NCI-H1092 (cell line): ENCODE data around the gene SCT.

Source experiments
- DNase-seq: peaks from one replicate; lab custom pipeline; 2025; lab: John Stamatoyannopoulos, UW

Gene SCT

DNA sequence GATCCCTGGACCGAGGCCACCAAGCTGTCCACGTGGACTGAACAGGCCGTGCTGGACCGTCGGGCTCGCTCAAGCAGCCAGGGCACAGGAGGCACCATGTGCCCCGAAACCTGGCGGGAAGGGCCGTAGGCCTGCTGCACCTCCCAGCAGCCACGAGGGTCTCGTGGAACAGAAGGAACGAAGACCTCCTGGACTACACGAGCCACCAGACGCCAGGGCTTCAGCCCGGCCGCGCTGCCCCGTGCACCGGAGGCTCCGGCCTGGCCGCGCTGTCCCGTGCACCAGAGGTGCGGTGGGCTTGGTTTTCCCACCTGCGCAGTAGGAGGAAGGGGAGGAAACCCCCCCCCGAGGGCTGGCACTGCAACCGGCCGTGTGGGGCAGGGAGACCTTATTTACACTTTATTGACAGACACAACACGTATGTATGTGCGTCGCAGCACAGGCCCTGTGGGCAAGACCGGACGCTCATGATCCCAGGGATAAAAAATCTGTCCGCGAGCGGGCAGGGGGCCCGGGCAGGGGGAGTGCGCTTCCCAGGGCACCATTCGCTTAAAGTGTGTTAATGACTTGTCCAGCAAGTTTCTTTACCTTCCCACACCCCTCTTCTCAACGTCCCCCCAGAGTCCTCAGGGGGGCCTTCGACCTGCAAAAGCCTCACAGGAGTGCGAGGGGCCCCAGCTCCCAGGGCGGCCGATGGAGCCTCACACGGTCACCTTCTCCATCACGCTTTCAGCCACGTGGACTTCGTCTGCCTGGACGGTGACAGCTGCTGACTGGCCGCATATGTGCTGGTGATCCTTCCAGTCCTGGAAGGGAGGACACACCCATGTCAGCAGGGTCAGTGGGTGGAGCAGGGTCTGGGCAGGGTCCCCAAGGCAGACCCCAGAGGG, 17.1 kb upstream of the SCT start:
- DNase-seq: no peak

- no peak for DNase-seq
These were observed 16.4 kb upstream of the SCT start for GRCh38 chr11:643366-643765.

- DNase-seq: no peak
These were observed 14.9 kb upstream of the SCT start for GRCh38 chr11:641806-642370.

DNA sequence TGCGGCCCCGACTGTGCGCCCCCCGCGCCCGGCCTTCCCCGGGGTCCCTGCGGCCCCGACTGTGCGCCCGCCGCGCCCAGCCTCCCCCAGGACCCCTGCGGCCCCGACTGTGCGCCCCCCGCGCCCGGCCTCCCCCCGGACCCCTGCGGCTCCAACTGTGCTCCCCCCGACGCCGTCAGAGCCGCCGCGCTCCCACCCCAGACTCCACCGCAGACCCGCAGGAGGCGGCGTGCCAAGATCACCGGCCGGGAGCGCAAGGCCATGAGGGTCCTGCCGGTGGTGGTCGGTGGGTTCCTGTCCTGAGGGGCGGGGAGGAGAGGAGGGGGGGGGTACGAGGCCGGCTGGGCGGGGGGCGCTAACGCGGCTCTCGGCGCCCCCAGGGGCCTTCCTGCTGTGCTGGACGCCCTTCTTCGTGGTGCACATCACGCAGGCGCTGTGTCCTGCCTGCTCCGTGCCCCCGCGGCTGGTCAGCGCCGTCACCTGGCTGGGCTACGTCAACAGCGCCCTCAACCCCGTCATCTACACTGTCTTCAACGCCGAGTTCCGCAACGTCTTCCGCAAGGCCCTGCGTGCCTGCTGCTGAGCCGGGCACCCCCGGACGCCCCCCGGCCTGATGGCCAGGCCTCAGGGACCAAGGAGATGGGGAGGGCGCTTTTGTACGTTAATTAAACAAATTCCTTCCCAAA, 13.2 kb upstream of the SCT start:
- no peak for DNase-seq

DNA sequence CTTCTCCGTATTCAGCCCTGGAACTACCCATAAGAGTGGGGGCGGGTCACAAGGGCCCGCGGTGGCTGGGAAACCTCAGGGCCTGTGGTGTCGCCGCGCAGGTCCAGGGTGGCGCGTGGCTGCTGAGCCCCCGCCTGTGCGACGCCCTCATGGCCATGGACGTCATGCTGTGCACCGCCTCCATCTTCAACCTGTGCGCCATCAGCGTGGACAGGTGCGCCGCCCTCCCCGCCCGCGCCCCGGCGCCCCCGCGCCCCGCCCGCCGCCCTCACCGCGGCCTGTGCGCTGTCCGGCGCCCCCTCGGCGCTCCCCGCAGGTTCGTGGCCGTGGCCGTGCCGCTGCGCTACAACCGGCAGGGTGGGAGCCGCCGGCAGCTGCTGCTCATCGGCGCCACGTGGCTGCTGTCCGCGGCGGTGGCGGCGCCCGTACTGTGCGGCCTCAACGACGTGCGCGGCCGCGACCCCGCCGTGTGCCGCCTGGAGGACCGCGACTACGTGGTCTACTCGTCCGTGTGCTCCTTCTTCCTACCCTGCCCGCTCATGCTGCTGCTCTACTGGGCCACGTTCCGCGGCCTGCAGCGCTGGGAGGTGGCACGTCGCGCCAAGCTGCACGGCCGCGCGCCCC, 12.5 kb upstream of the SCT start:
- no peak for DNase-seq

DNA sequence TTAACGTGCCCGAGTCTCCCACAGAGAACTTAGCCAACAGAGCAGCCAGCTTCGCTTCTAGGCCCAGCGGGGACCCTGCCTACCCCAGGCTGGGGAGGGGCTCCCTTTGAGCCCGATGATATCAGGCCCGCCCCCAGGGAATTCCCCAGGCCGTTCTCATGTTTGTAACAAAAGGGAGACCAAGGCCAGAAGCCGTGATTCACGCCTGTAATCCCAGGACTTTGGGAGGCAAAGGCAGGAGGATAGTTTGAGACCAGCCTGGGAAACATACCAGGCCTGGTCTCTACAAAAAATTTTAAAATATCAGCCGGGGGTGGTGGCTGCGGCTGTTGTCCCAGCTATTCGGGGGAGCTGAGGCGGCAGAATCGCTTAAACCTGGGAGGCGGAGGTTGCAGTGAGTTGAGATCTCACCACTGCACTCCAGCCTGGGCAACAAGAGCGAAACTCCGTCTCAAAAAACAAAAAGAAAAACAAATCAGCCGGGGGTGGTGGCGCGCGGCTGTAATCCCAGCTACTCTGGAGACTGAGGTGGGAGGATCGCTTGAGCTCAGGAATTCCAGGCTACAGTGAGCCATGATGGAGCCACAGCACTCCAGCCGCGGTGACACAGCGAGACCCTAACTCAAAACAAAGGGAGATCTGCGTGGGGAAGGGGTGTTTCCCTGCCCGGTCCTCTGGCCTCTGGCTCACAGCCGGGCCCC, 11.8 kb upstream of the SCT start:
- DNase-seq: no peak

GRCh38 chr11:637593-638521, 10.9 kb upstream of the SCT start:
- no peak for DNase-seq

DNA sequence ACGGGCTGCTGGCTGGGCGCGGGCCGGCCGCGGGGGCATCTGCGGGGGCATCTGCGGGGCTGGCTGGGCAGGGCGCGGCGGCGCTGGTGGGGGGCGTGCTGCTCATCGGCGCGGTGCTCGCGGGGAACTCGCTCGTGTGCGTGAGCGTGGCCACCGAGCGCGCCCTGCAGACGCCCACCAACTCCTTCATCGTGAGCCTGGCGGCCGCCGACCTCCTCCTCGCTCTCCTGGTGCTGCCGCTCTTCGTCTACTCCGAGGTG, 10.3 kb upstream of the SCT start:
- DNase-seq: no peak

DNA sequence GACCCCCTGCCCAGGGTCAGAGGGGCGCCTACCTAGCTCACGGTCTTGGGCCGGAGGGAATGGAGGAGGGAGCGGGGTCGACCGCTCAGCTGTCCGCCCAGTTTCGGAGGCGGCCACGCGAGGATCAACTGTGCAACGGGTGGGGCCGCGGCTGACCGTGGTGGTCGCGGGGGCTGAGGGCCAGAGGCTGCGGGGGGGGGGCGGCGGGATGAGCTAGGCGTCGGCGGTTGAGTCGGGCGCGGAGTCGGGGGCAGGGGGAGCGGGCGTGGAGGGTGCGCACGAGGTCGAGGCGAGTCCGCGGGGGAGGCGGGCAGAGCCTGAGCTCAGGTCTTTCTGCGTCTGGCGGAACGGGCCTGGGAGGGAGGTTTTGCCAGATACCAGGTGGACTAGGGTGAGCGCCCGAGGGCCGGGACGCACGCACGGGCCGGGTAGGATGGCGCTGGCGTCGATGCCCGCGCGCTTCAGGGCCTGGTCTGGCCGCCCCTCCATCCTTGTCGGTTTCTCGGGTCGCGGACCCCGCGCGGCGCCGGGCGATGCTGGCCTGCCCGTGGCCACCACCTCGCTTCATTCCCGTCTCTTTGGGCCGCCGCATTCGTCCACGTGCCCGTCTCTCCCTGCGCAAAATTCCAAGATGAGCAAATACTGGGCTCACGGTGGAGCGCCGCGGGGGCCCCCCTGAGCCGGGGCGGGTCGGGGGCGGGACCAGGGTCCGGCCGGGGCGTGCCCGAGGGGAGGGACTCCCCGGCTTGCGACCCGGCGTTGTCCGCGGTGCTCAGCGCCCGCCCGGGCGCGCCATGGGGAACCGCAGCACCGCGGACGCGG, 9.7 kb upstream of the SCT start, which contains the start of gene DRD4:
Gene DRD4 (plus strand): TSS at position 759 of the 822 bp plus-strand sequence. CDS start 36 bp downstream, at position 795.
- DNase-seq: no peak

GRCh38 chr11:635945-636510, 9.0 kb upstream of the SCT start:
- no peak for DNase-seq

DNA sequence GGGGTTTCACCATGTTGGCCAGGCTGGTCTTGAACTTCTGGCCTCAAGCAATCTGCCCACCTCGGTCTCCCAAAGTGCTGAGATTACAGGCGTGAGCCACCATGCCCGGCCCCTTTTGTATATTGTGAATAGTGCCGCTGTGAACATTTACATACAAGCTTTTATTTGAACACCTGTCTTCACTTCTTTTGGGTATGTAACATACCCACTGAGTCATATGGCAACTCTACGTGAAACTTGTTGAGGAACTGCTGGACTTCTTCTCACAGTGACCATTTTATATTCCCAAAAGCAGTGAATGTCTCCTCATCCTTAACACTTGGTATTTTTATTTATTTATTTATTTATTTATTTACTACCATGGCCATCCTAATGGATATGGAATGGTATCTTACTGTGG, 3.9 kb upstream of the SCT start:
- no peak for DNase-seq

- no peak for DNase-seq
These were observed 2.2 kb upstream of the SCT start for GRCh38 chr11:629237-629583.

DNA sequence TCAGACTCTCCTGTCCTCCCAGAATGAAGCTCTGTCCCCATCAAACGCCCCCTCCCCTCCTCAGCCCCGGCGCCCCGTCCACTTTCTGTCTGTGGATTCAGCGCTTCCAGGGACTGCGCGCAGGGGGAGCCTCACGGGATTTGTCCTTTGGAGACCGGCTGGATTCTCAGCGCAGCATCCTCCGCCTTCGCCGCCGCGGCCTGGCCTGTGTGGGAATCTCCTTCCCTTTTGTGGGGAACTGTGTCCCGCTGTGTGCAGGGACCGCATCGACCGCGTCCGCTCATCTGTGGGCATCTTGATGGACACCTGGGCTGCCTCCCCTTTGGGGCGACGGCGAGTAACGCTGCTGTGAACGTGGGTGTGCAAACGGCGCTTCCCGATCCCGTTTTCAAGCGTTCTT, 1.1 kb upstream of the SCT start:
- DNase-seq: no peak

DNA sequence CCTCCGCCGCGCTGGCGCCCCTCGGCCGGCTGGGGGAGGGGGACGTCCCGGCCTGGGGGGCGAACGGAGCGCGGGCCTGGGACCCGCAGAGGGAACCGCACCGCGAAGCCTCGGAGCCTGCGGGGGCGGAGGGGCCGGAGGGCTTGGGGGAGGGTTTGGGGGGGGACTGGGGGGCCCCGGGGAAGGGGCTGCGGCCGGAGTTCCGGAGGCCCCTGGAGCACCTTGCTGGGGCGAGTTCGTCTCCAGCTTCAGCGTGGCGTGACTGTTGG, 261 bp upstream of the SCT start:
- DNase-seq: no peak

DNA sequence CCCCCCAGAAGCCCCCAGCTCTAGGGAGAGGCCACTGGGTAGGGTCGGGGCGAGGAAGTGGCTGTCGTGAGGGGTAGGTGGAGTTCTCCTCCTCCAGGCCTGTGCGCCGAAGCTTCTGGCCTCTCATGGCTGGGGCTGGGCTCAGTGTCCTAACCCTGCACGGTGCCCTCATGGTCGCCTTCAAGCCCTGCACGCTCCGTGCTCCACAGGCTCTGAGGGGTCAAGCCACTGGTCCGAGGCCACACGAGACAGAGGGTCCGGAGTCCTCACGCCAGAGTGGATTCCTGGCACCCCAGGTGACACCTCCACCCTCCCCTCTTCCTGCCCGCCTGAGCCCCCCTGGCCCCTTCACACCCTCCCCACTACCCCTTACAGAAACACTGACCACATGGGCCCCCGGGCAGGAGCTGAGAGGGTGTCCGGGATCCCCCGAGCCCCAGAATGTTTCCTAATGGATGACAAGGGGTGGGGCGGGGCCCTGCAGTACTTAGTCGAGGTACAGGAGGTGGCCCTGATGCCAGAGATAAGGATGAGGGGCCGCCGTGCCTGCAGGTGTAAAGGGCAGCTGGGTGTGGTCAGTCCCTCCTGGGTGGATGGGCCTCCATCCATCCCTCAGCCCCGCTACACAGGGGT, 1.2 kb downstream of the SCT start:
- DNase-seq: no peak

GRCh38 chr11:624705-625635, 2.0 kb downstream of the SCT start, which contains the start of gene CDHR5:
CDHR5 (minus strand) TSS chr11:624955; CDS start chr11:624902, 53 bp downstream.
- no peak for DNase-seq

DNA sequence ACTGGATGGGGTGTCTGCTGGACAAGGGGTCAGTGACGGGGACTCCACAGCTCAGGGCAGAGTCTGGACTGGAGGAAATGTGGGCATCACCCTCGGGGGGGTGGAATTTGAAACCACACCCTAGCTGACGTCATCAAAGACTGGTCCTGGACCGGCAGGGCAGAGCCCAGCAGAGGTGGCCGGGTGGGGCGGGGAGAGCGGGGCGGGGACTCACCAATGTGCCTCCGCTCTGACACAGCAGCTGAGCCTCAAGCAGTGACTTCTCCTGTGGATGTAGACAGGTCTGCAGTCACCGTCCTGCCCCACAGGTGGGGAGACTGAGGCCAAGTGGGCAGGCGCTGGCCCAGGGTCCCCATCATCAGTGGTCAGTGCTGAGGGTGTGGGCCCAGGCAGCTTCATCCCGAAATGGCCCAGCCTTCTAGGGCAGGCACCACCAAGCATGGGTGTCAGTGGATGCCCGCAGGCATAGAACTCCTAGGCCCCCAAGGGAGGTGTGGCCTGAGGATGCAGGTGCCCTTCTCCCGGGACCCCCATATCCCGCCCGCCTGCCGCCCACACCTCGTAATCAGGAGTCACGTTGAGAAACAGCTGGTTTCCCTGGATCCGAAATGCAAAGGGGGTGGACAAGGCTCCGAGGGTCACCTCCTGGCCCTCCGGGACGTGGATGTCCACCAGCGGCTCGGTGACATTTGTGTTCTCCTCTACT, 2.8 kb downstream of the SCT start:
- no peak for DNase-seq

- no peak for DNase-seq
These were observed 3.6 kb downstream of the SCT start for GRCh38 chr11:623349-623869.
